Measurements from ENCODE around the gene RNF225.
A peak's percentile ranks its signal among the peaks of the same experiment; 100 is the strongest.
"Not testable (repeated sequence)": the region's sequence is repeated elsewhere in the genome, so short reads cannot be mapped to it uniquely, and the experiment has no call there.

The RNF225 gene

GRCh38 chr19:58408152-58409009, 12.9 kb downstream of the RNF225 start, which contains the start of gene ZNF584:
TSS of gene ZNF584 (plus strand) at chr19:58408649. CDS start at chr19:58409148, 499 bp downstream.
- DNase-seq (ENCODE audit: low read depth in 2 of 2) = peak; percentile 89 to 90

- DNase-seq (ENCODE audit: low read depth in 2 of 2) = no peak
These were observed 13.7 kb downstream of the RNF225 start for GRCh38 chr19:58409010-58409790.

GRCh38 chr19:58416604-58417003, 21.1 kb downstream of the RNF225 start:
- no peak for DNase-seq (ENCODE audit: low read depth in 2 of 2)

- no peak for DNase-seq (ENCODE audit: low read depth in 2 of 2)
These were observed 21.6 kb downstream of the RNF225 start for GRCh38 chr19:58417071-58417470.

- DNase-seq (ENCODE audit: low read depth in 2 of 2) = no peak
These were observed 33.2 kb downstream of the RNF225 start for GRCh38 chr19:58428617-58429016.

GRCh38 chr19:58429745-58430144, 34.3 kb downstream of the RNF225 start:
- no peak for DNase-seq (ENCODE audit: low read depth in 2 of 2)

- no peak for DNase-seq (ENCODE audit: low read depth in 2 of 2)
These were observed 38.8 kb downstream of the RNF225 start for GRCh38 chr19:58434217-58434616.

- peak; percentile 85 to 87 for DNase-seq (ENCODE audit: low read depth in 2 of 2)
These were observed 44.4 kb downstream of the RNF225 start, which contains the start of gene ZNF132 for GRCh38 chr19:58439576-58440554. TSS of gene ZNF132 (minus strand) at chr19:58440153. CDS start at chr19:58439821, 332 bp downstream.

GRCh38 chr19:58440556-58440955, 45.1 kb downstream of the RNF225 start:
- DNase-seq (ENCODE audit: low read depth in 2 of 2) = no peak

- DNase-seq (ENCODE audit: low read depth in 2 of 2) = not testable (repeated sequence)
These were observed 47.5 kb downstream of the RNF225 start for GRCh38 chr19:58442986-58443385.
